ENCODE results near the gene INHBE.

INHBE gene

DNA sequence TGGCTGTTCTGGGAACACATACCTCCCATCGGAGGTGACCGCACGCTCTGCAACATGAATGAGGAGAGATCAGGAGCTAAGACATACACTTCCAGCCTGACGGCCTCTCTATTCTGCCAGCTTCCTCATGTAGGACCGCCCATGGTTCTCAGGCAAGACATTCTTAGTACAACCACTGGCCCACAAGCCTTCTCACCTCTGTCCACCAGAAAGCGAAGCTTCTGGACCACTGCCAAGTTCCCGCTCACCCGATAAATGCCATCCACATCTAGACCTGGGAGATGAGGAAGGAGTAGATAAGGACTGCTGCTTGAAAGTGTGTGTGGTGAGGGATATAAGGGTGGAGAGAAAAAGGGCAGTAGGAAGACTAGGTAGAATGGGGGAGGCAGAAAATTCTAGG lies 19.3 kb downstream of the INHBE start:
- no peak overlapping the region for H3K27ac ChIP-seq (ENCODE audit: low read depth, low read length)
- no peak overlapping the region for H3K9ac ChIP-seq (ENCODE audit: low read length)
- no peak overlapping the region for H3K4me3 ChIP-seq (ENCODE audit: insufficient read depth, low read length, poor library complexity, severe bottlenecking)
- no peaks in the 10 kb centered on the region for H3K9me2 ChIP-seq (replicated peaks; ENCODE audit: insufficient read depth, low read length)
- H3K4me2 ChIP-seq (ENCODE audit: low read depth, low read length, poor library complexity, severe bottlenecking), result no peak overlapping the region
- H3K27me3 ChIP-seq (ENCODE audit: low read length), result no peaks in the 10 kb centered on the region
- H3K9me3 ChIP-seq (ENCODE audit: insufficient read depth, low read length), result no peaks in the 10 kb centered on the region
- H3F3A ChIP-seq (ENCODE audit: insufficient read depth), result 0 out of 2 replicates have a peak, but pooled peaks cover 7% of the 10 kb centered on the region
- no peak overlapping the region for H2AFZ ChIP-seq (ENCODE audit: low read depth, low read length, severe bottlenecking)
- H4K20me1 ChIP-seq (ENCODE audit: low read depth, low read length), result no peaks in the 10 kb centered on the region
- no peaks in the 10 kb centered on the region for H3K36me3 ChIP-seq (ENCODE audit: low read length)
- TF ChIP-seq, protein P1, sequence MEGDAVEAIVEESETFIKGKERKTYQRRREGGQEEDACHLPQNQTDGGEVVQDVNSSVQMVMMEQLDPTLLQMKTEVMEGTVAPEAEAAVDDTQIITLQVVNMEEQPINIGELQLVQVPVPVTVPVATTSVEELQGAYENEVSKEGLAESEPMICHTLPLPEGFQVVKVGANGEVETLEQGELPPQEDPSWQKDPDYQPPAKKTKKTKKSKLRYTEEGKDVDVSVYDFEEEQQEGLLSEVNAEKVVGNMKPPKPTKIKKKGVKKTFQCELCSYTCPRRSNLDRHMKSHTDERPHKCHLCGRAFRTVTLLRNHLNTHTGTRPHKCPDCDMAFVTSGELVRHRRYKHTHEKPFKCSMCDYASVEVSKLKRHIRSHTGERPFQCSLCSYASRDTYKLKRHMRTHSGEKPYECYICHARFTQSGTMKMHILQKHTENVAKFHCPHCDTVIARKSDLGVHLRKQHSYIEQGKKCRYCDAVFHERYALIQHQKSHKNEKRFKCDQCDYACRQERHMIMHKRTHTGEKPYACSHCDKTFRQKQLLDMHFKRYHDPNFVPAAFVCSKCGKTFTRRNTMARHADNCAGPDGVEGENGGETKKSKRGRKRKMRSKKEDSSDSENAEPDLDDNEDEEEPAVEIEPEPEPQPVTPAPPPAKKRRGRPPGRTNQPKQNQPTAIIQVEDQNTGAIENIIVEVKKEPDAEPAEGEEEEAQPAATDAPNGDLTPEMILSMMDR (IDR thresholded peaks at IDR 0.05; ENCODE audit: insufficient read depth, low read length, poor library complexity, severe bottlenecking), result no peak
- no peak for TF ChIP-seq EZH2phosphoT487 (conservative IDR thresholded peaks at IDR 0.05; ENCODE audit: low read length)
- no peaks in the 10 kb centered on the region for H3K79me2 ChIP-seq (ENCODE audit: insufficient read depth, low read length)

DNA sequence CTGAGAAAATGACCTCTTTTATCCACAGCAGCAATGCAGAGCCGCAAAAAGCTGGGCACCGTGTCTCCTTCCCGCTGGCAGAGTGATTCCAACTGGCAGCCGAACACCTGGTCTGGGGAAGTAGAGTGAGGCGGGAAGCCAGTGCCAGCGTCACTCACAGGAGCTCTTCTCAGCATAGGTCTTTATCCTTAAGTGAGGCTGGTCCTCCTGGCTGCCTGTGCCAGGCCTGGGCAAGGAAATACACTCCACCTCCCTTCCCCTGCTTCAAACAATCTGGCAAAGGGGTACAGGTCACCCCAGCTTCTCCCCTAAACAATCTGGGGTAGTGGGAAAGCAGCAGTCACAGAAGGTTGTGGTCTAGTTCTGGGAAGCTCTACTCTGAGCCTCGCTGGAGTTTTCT lies 19.8 kb downstream of the INHBE start:
- Histone ChIP-seq H4K20me1 (ENCODE audit: low read depth, low read length) (no peaks in the 10 kb centered on the region), H3K27me3 (ENCODE audit: low read length) (no peaks in the 10 kb centered on the region), H3K79me2 (ENCODE audit: insufficient read depth, low read length) (no peaks in the 10 kb centered on the region), H3K4me3 (ENCODE audit: insufficient read depth, low read length, poor library complexity, severe bottlenecking) (no peak overlapping the region), H2AFZ (ENCODE audit: low read depth, low read length, severe bottlenecking) (no peak overlapping the region), H3K9me3 (ENCODE audit: insufficient read depth, low read length) (no peaks in the 10 kb centered on the region), H3F3A (ENCODE audit: insufficient read depth) (0 out of 2 replicates have a peak, but pooled peaks cover 7% of the 10 kb centered on the region), H3K9me2 (replicated peaks; ENCODE audit: insufficient read depth, low read length) (no peaks in the 10 kb centered on the region), H3K9ac (ENCODE audit: low read length) (no peak overlapping the region), H3K4me2 (ENCODE audit: low read depth, low read length, poor library complexity, severe bottlenecking) (no peak overlapping the region), H3K36me3 (ENCODE audit: low read length) (no peaks in the 10 kb centered on the region), H3K27ac (ENCODE audit: low read depth, low read length) (no peak overlapping the region)
- TF ChIP-seq EZH2phosphoT487 (conservative IDR thresholded peaks at IDR 0.05; ENCODE audit: low read length), result no peak
- TF ChIP-seq, protein P1 (IDR thresholded peaks at IDR 0.05; ENCODE audit: insufficient read depth, low read length, poor library complexity, severe bottlenecking), result no peak

DNA sequence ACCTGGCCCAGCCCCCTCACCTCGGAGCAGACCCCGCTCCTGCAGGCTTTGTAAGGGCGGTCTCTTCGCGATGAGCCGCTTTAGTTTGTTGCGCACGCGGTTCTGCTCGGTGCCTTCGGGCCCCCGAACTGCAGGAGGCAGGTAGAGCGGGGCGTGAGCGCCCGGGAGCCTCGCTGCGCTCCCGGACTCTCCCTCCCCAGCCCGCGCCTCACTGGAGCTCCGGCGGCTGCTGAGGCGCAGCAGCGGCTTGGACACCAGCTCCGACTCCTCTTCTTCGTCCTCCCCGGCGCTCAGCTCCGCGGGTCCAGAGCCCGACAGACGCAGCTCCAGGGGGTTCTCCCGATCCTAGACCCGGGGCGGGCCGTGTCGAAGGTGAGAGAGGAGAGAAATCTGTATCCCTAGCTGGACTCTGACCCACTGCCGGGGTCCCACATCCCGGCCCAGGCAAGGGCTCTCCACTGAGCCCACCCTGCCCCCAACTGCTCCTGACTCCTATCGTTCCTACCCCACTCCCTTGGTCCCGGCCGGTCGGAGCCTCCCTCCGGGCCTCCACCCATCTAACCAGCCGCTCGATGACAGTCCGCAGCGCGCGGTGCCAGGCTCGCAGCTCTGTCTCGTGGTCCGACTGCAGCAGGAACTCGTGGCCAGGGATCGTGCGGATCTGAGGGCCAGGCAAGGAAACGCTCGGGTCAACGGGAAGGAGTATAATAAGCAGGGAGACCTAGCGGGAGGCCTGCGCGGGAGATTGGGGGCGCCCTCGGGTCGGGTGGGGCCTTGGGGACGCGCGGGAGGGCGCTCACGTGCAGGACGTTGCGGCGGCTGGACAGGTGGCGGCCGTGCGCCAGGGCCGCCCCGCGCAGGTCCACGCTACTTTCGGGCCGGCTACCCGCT lies 20.4 kb downstream of the INHBE start:
- Histone ChIP-seq H3K4me3 (ENCODE audit: insufficient read depth, low read length, poor library complexity, severe bottlenecking) (no peak overlapping the region), H2AFZ (ENCODE audit: low read depth, low read length, severe bottlenecking) (no peak overlapping the region), H3K4me2 (ENCODE audit: low read depth, low read length, poor library complexity, severe bottlenecking) (no peak overlapping the region), H3K79me2 (ENCODE audit: insufficient read depth, low read length) (no peaks in the 10 kb centered on the region), H3K9ac (ENCODE audit: low read length) (no peak overlapping the region), H3K27ac (ENCODE audit: low read depth, low read length) (no peak overlapping the region), H3K9me3 (ENCODE audit: insufficient read depth, low read length) (no peaks in the 10 kb centered on the region), H3K27me3 (ENCODE audit: low read length) (no peaks in the 10 kb centered on the region), H4K20me1 (ENCODE audit: low read depth, low read length) (no peaks in the 10 kb centered on the region), H3K36me3 (ENCODE audit: low read length) (no peaks in the 10 kb centered on the region), H3K9me2 (replicated peaks; ENCODE audit: insufficient read depth, low read length) (no peaks in the 10 kb centered on the region), H3F3A (ENCODE audit: insufficient read depth) (0 out of 2 replicates have a peak, but pooled peaks cover 7% of the 10 kb centered on the region)
- no peak for TF ChIP-seq EZH2phosphoT487 (conservative IDR thresholded peaks at IDR 0.05; ENCODE audit: low read length)
- TF ChIP-seq, protein P1 (IDR thresholded peaks at IDR 0.05; ENCODE audit: insufficient read depth, low read length, poor library complexity, severe bottlenecking), result no peak
